SK-N-SH treated with all-trans-retinoic acid at 6 μM for 48 hours (cell line): ENCODE measurements around the gene KANK2.

Source experiments
- ATAC-seq: fragments of 200-7000 bp; cut with Tn5 transposase; 3 replicates; pipeline ENCODE4 v1.9.1; 2020; ENCODE audit warnings: mild to moderate bottlenecking, moderate library complexity
- ARNTL ChIP-seq: fragments of 450-650 bp; formaldehyde crosslinking; IDR thresholded peaks from 2 replicates; pipeline ENCODE4 v1.5.0; 2020; ENCODE audit warnings: low read depth, mild to moderate bottlenecking, moderate library complexity, borderline replicate concordance
- BACH2 ChIP-seq: fragments of 250-450 bp; sonication (Bioruptor Pico); IDR thresholded peaks from 2 replicates; pipeline ENCODE4 v1.9.0; 2021; ENCODE audit warnings: mild to moderate bottlenecking, borderline replicate concordance
- CSDC2 ChIP-seq: fragments of 250-450 bp; sonication (Bioruptor Pico); IDR thresholded peaks from 2 replicates; pipeline ENCODE4 v1.5.0; 2020; ENCODE audit warnings: mild to moderate bottlenecking, moderate library complexity
- ESRRG ChIP-seq: fragments of 250-450 bp; sonication (Bioruptor Pico); IDR thresholded peaks from 2 replicates; pipeline ENCODE4 v1.6.1; 2021; ENCODE audit warnings: mild to moderate bottlenecking
- GLIS3 ChIP-seq: fragments of 250-450 bp; sonication (Bioruptor Pico); IDR thresholded peaks from 2 replicates; pipeline ENCODE4 v1.5.0; 2020; ENCODE audit warnings: mild to moderate bottlenecking, moderate library complexity
- ISL1 ChIP-seq: fragments of 250-450 bp; sonication (Bioruptor Pico); IDR thresholded peaks from 2 replicates; pipeline ENCODE4 v2.1.2; 2022; ENCODE audit warnings: mild to moderate bottlenecking, moderate library complexity
- OSR1 ChIP-seq: fragments of 250-450 bp; sonication (Bioruptor Pico); IDR thresholded peaks from 2 replicates; pipeline ENCODE4 v1.8.0; 2022; ENCODE audit warnings: moderate library complexity, mild to moderate bottlenecking, inconsistent platforms
- PPARA ChIP-seq: fragments of 250-450 bp; sonication (Bioruptor Pico); IDR thresholded peaks from 2 replicates; pipeline ENCODE4 v1.5.0; 2020; ENCODE audit warnings: mild to moderate bottlenecking, borderline replicate concordance
- SNAI2 ChIP-seq: fragments of 250-450 bp; sonication (Bioruptor Pico); IDR thresholded peaks from 2 replicates; pipeline ENCODE4 v1.5.0; 2020; ENCODE audit warnings: mild to moderate bottlenecking, moderate library complexity
- TCF4 ChIP-seq: fragments of 250-450 bp; sonication (Bioruptor Pico); IDR thresholded peaks from 2 replicates; pipeline ENCODE4 v1.8.0; 2021; ENCODE audit warnings: mild to moderate bottlenecking, moderate library complexity, borderline replicate concordance
- TOX ChIP-seq: fragments of 250-450 bp; sonication (Bioruptor Pico); IDR thresholded peaks from 2 replicates; pipeline ENCODE4 v1.8.0; 2021; ENCODE audit warnings: mild to moderate bottlenecking, moderate library complexity, borderline replicate concordance
- ZC3H10 ChIP-seq: fragments of 250-450 bp; sonication (Bioruptor Pico); IDR thresholded peaks from 2 replicates; pipeline ENCODE4 v1.5.1; 2021; ENCODE audit warnings: mild to moderate bottlenecking, moderate library complexity
- ZFP3 ChIP-seq: fragments of 250-450 bp; sonication (Bioruptor Pico); IDR thresholded peaks from 2 replicates; pipeline ENCODE4 v1.5.0; 2020; ENCODE audit warnings: mild to moderate bottlenecking, moderate library complexity
- ZFP30 ChIP-seq: fragments of 450-650 bp; formaldehyde crosslinking; IDR thresholded peaks from 2 replicates; pipeline ENCODE4 v1.5.0; 2022; ENCODE audit warnings: mild to moderate bottlenecking, moderate library complexity
- ZNF565 ChIP-seq: fragments of 450-650 bp; formaldehyde crosslinking; conservative IDR thresholded peaks from 2 replicates; pipeline ENCODE4 v1.5.0; 2020; ENCODE audit warnings: low read depth, mild to moderate bottlenecking, moderate library complexity
- ZNF70 ChIP-seq: fragments of 450-650 bp; formaldehyde crosslinking; IDR thresholded peaks from 2 replicates; pipeline ENCODE4 v1.5.0; 2020; ENCODE audit warnings: mild to moderate bottlenecking, moderate library complexity
- ZNF8 ChIP-seq: fragments of 450-650 bp; formaldehyde crosslinking; IDR thresholded peaks from 2 replicates; pipeline ENCODE4 v1.5.0; 2020; ENCODE audit warnings: mild to moderate bottlenecking, moderate library complexity
- TF ChIP-seq, protein P1 (sequence below): fragments of 250-450 bp; sonication (Bioruptor Pico); IDR thresholded peaks from 2 replicates; pipeline ENCODE4 v1.5.1; 2020; ENCODE audit warnings: low read depth, mild to moderate bottlenecking, moderate library complexity
- TF ChIP-seq, protein P2 (sequence below): fragments of 250-450 bp; sonication (Bioruptor Pico); IDR thresholded peaks from 2 replicates; pipeline ENCODE4 v1.5.1; 2021; ENCODE audit warnings: mild to moderate bottlenecking, moderate library complexity
- TF ChIP-seq, protein P3 (sequence below): fragments of 250-450 bp; sonication (Bioruptor Pico); IDR thresholded peaks from 2 replicates; pipeline ENCODE4 v1.5.0; 2020; ENCODE audit warnings: mild to moderate bottlenecking, moderate library complexity
- TF ChIP-seq, protein P4 (sequence below): fragments of 250-450 bp; sonication (Bioruptor Pico); IDR thresholded peaks from 2 replicates; pipeline ENCODE4 v1.8.0; 2020; ENCODE audit warnings: mild to moderate bottlenecking, moderate library complexity, borderline replicate concordance

KANK2 gene

DNA sequence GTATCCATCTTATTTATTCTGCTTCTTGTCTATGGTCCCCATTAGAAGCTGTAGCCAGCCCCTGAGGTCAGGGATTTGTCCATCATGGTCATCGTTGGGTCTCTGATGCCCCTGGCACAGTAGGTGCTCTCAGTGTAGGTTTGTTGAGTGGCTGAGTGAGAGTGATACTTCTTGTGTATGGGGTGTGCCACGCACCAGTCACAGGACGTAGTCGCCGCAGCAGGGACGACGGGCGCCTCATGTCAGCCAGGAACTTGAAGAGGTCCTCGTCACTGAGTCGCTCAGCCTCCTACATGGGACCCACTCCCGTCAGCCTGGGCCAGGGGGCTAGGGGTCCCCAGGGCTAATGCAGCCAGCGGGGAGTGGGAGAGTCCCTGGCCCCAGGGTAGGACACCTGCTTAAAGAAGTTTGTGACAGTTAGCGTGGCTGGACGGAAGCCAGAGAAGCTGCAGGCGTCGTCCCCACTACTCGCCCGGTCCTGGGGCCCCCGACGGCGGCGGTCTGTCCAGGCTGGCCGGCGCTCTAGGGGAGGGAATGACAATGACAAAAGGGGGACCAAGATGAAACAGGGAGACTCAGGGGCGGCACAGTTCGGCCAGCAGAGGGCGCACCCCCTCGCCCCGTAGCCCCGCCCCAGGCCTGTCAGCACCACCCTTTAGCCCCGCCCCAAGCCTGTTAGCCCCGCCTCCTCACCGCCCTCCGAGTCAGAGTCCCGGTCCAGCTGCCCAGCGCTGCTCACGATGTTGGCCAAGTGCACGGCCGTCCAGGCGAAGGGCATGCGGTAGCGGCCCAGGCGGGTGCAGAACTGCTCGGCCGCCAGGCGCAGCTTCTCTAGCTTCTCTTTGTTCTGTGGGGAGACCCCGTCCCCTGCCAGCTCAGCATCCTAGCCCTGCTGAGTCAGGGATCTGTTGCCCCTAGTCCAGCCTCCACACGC is 45.8 kb upstream of the KANK2 start (continued):
- TF ChIP-seq, protein P1, sequence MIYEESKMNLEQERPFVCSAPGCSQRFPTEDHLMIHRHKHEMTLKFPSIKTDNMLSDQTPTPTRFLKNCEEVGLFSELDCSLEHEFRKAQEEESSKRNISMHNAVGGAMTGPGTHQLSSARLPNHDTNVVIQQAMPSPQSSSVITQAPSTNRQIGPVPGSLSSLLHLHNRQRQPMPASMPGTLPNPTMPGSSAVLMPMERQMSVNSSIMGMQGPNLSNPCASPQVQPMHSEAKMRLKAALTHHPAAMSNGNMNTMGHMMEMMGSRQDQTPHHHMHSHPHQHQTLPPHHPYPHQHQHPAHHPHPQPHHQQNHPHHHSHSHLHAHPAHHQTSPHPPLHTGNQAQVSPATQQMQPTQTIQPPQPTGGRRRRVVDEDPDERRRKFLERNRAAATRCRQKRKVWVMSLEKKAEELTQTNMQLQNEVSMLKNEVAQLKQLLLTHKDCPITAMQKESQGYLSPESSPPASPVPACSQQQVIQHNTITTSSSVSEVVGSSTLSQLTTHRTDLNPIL (CRISPR knock-in tag): no peak
- no peak for TF ChIP-seq PPARA

DNA sequence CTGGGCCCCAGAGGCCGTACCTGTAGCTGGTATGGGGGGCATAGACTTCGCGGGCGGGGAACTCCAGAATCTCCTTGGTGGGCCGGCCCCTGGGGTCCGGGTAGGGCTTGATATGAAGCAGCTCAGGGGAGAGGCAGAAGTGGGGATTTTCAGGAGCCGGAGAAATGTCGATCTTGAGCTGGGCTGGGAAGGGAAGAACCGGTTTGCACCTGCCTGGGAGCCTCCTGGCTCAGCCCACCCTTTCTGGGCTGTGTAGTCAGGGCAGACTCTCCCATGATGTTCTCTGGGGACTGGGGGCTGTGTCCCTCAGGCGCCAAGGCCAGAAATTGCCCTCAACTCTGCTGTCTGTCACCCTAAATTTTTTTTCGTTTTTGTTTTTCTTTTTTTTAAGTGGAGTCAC is 44.7 kb upstream of the KANK2 start:
- no peak for ATAC-seq
- TF ChIP-seq ZNF8 (CRISPR knock-in tag): no peak
- no peak for TF ChIP-seq ZFP30 (CRISPR knock-in tag)
- TF ChIP-seq BACH2 (CRISPR knock-in tag): no peak
- TF ChIP-seq ARNTL (CRISPR knock-in tag): no peak
- TF ChIP-seq TOX (CRISPR knock-in tag): no peak
- TF ChIP-seq ZC3H10 (CRISPR knock-in tag): no peak
- no peak for TF ChIP-seq ISL1 (CRISPR knock-in tag)
- no peak for TF ChIP-seq ESRRG (CRISPR knock-in tag)
- TF ChIP-seq GLIS3 (CRISPR knock-in tag): no peak
- no peak for TF ChIP-seq OSR1
- TF ChIP-seq, protein P2, sequence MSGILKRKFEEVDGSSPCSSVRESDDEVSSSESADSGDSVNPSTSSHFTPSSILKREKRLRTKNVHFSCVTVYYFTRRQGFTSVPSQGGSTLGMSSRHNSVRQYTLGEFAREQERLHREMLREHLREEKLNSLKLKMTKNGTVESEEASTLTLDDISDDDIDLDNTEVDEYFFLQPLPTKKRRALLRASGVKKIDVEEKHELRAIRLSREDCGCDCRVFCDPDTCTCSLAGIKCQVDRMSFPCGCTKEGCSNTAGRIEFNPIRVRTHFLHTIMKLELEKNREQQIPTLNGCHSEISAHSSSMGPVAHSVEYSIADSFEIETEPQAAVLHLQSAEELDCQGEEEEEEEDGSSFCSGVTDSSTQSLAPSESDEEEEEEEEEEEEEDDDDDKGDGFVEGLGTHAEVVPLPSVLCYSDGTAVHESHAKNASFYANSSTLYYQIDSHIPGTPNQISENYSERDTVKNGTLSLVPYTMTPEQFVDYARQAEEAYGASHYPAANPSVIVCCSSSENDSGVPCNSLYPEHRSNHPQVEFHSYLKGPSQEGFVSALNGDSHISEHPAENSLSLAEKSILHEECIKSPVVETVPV (CRISPR knock-in tag): no peak
- TF ChIP-seq TCF4: no peak
- TF ChIP-seq, protein P1 (CRISPR knock-in tag): no peak
- TF ChIP-seq ZNF70 (CRISPR knock-in tag): no peak
- TF ChIP-seq ZFP3: no peak
- TF ChIP-seq, protein P3, sequence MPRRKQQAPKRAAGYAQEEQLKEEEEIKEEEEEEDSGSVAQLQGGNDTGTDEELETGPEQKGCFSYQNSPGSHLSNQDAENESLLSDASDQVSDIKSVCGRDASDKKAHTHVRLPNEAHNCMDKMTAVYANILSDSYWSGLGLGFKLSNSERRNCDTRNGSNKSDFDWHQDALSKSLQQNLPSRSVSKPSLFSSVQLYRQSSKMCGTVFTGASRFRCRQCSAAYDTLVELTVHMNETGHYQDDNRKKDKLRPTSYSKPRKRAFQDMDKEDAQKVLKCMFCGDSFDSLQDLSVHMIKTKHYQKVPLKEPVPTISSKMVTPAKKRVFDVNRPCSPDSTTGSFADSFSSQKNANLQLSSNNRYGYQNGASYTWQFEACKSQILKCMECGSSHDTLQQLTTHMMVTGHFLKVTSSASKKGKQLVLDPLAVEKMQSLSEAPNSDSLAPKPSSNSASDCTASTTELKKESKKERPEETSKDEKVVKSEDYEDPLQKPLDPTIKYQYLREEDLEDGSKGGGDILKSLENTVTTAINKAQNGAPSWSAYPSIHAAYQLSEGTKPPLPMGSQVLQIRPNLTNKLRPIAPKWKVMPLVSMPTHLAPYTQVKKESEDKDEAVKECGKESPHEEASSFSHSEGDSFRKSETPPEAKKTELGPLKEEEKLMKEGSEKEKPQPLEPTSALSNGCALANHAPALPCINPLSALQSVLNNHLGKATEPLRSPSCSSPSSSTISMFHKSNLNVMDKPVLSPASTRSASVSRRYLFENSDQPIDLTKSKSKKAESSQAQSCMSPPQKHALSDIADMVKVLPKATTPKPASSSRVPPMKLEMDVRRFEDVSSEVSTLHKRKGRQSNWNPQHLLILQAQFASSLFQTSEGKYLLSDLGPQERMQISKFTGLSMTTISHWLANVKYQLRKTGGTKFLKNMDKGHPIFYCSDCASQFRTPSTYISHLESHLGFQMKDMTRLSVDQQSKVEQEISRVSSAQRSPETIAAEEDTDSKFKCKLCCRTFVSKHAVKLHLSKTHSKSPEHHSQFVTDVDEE: no peak
- TF ChIP-seq, protein P4, sequence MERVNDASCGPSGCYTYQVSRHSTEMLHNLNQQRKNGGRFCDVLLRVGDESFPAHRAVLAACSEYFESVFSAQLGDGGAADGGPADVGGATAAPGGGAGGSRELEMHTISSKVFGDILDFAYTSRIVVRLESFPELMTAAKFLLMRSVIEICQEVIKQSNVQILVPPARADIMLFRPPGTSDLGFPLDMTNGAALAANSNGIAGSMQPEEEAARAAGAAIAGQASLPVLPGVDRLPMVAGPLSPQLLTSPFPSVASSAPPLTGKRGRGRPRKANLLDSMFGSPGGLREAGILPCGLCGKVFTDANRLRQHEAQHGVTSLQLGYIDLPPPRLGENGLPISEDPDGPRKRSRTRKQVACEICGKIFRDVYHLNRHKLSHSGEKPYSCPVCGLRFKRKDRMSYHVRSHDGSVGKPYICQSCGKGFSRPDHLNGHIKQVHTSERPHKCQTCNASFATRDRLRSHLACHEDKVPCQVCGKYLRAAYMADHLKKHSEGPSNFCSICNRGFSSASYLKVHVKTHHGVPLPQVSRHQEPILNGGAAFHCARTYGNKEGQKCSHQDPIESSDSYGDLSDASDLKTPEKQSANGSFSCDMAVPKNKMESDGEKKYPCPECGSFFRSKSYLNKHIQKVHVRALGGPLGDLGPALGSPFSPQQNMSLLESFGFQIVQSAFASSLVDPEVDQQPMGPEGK (CRISPR knock-in tag): no peak
- TF ChIP-seq CSDC2 (CRISPR knock-in tag): no peak
- no peak for TF ChIP-seq ZNF565
- no peak for TF ChIP-seq PPARA

DNA sequence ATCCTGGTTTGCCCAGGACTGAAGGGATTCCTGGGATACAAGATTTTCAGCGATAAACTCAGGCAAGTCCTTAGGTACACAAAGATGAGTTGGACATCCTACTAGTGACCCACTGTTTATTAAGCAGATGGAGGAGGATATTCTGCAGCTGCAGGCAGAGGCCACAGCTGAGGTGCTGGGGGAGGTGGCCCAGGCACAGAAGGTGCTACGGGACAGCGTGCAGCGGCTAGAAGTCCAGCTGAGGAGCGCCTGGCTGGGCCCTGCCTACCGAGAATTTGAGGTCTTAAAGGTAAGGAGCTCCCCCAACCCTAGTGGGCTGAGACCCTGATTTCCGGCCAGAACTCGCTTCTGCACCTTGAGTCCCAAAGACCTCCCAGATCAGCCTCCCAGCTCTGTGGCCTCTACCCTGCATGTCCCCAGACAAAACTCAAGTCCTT is 42.7 kb upstream of the KANK2 start:
- TF ChIP-seq ZFP30 (CRISPR knock-in tag) (no peak), GLIS3 (CRISPR knock-in tag) (no peak), SNAI2 (CRISPR knock-in tag) (no peak), ESRRG (CRISPR knock-in tag) (no peak)
- TF ChIP-seq, protein P2 (CRISPR knock-in tag): no peak
- no peak for ATAC-seq
